HCT116 (cell line): ENCODE measurements around the gene LRRFIP2. TPM values are rescaled to one million over a fixed set of nuclear protein-coding genes. Genes with fewer than 3 reads are reported as not detected.

Source experiments
- ATAC-seq: fragments of 200-7000 bp; cut with Tn5 transposase; 2 replicates; pipeline ENCODE4 v1.9.1; 2020; ENCODE audit warnings: mild to moderate bottlenecking, moderate library complexity
- BruUV-seq: library from RNA; stranded (reverse); fragments of 400-500 nt; replicated peaks from 2 replicates; lab custom pipeline; 2021; lab: Mats Ljungman, UMichigan
- CTCF ChIA-PET: fragments of 300-600 bp; sonication (Branson Sonifier 250); formaldehyde crosslinking; loops from one replicate; lab custom pipeline; 2021; ENCODE audit warnings: antibody characterized with exemption; lab: Charles Lee
- POLR2A ChIA-PET: fragments of 300-600, 350-600 bp; sonication (Branson Sonifier 250); formaldehyde crosslinking; loops from one replicate; lab custom pipeline; 2021; ENCODE audit warnings: antibody characterized with exemption; lab: Charles Lee
- RAD21 ChIA-PET, 2 experiments: fragments of 300-600 bp; sonication (Branson Sonifier 250); formaldehyde crosslinking; loops; one replicate each; lab custom pipeline; 2023; ENCODE audit warnings: low total read pairs in 2 of 2; ENCODE audit not compliant: uncharacterized antibody in 2 of 2, unreplicated experiment in 2 of 2, low non-redundant PET in 1 of 2; lab: Charles Lee
- DNase-seq: peaks from one replicate; pipeline ENCODE4 v3.0.0-alpha.2; 2010; ENCODE audit warnings: low read depth, low spot score
- H2AFZ ChIP-seq: fragments of 200-600 bp; shearing (Covaris generic), sonication (generic); 2 replicates; pipeline ENCODE4 v1.6.1; 2017; ENCODE audit warnings: low read depth, mixed run types, mixed read lengths, antibody characterized with exemption, low read length; ENCODE audit not compliant: poor library complexity, severe bottlenecking
- H3K27ac ChIP-seq: 2 replicates; pipeline ENCODE4 v1.5.1; 2012; ENCODE audit warnings: low read depth, low read length
- H3K27me3 ChIP-seq: fragments of 200-600 bp; sonication (generic); 2 replicates; pipeline ENCODE4 v1.6.1; 2016; ENCODE audit warnings: mixed run types, low read length, mixed read lengths; ENCODE audit not compliant: insufficient read depth
- H3K36me3 ChIP-seq, 2 experiments: fragments of 200-500 bp in 1 of 2; fragments of 200-600 bp in 1 of 2; sonication (Bioruptor generic) in 1 of 2; sonication (generic) in 1 of 2; 2 replicates each; pipeline versions ENCODE4 v1.5.1 to v1.6.1; 2014 to 2016; ENCODE audit warnings: low read length in 2 of 2, inconsistent platforms in 1 of 2, mixed read lengths in 1 of 2, mixed run types in 1 of 2; ENCODE audit not compliant: insufficient read depth in 2 of 2, control insufficient read depth in 1 of 2
- H3K4me1 ChIP-seq, 2 experiments: fragments of 200-600 bp in 1 of 2; sonication (generic) in 1 of 2; 2 replicates each; pipeline versions ENCODE4 v1.5.1 to v1.6.1; 2012 to 2017; ENCODE audit warnings: low read length in 2 of 2, inconsistent platforms in 1 of 2, mild to moderate bottlenecking in 1 of 2, mixed read lengths in 1 of 2, mixed run types in 1 of 2, moderate library complexity in 1 of 2; ENCODE audit not compliant: insufficient read depth in 2 of 2, control insufficient read depth in 1 of 2
- H3K4me2 ChIP-seq: fragments of 200-600 bp; sonication (generic); 2 replicates; pipeline ENCODE4 v1.6.1; 2017; ENCODE audit warnings: mixed run types, low read length, mixed read lengths
- H3K4me3 ChIP-seq, 2 experiments: fragments of 200-600 bp in 1 of 2; sonication (generic) in 1 of 2; replicated peaks in 1 of 2; 2 replicates each; pipeline ENCODE4 v1.5.1; 2011 to 2016; ENCODE audit warnings: low read length in 2 of 2, control low read depth in 1 of 2, low read depth in 1 of 2, mild to moderate bottlenecking in 1 of 2, mixed read lengths in 1 of 2, mixed run types in 1 of 2
- H3K79me2 ChIP-seq: fragments of 200-600 bp; sonication (generic); 2 replicates; pipeline ENCODE4 v1.6.1; 2017; ENCODE audit warnings: mild to moderate bottlenecking, mixed run types, low read length, moderate library complexity, mixed read lengths; ENCODE audit not compliant: insufficient read depth
- H3K9ac ChIP-seq: fragments of 200-600 bp; sonication (generic); 2 replicates; pipeline ENCODE4 v1.6.1; 2016; ENCODE audit warnings: low read length, mixed read lengths
- H3K9me2 ChIP-seq: fragments of 200-600 bp; sonication (generic), shearing (Covaris generic); 2 replicates; pipeline ENCODE4 v1.6.1; 2017; ENCODE audit warnings: mixed run types, mild to moderate bottlenecking, moderate library complexity; ENCODE audit not compliant: insufficient read depth
- H3K9me3 ChIP-seq, 2 experiments: fragments of 200-500 bp in 1 of 2; fragments of 200-600 bp in 1 of 2; sonication (Bioruptor generic) in 1 of 2; sonication (generic) in 1 of 2; 2 replicates each; pipeline ENCODE4 v1.6.1; 2014 to 2017; ENCODE audit warnings: low read length in 2 of 2, mixed read lengths in 2 of 2, inconsistent platforms in 1 of 2, low read depth in 1 of 2, mild to moderate bottlenecking in 1 of 2, mixed run types in 1 of 2, moderate library complexity in 1 of 2; ENCODE audit not compliant: control insufficient read depth in 1 of 2, insufficient read depth in 1 of 2
- H4K20me1 ChIP-seq: fragments of 200-600 bp; sonication (generic), shearing (Covaris generic); 2 replicates; pipeline ENCODE4 v1.6.1; 2017; ENCODE audit warnings: mixed run types, mild to moderate bottlenecking, moderate library complexity; ENCODE audit not compliant: insufficient read depth
- CBX3 ChIP-seq: IDR thresholded peaks from 2 replicates; pipeline ENCODE4 v1.6.1; 2012; ENCODE audit warnings: low read depth
- CEBPB ChIP-seq: IDR thresholded peaks from 2 replicates; pipeline ENCODE4 v1.6.1; 2012; ENCODE audit warnings: low read depth
- ELF1 ChIP-seq: IDR thresholded peaks from 2 replicates; pipeline ENCODE4 v1.6.1; 2012; ENCODE audit warnings: low read depth, borderline replicate concordance
- EZH2 ChIP-seq: fragments of 200-600 bp; sonication (generic); IDR thresholded peaks from 2 replicates; pipeline ENCODE4 v1.6.1; 2017; ENCODE audit warnings: antibody characterized with exemption, mixed run types
- EZH2phosphoT487 ChIP-seq: fragments of 200-600 bp; IDR thresholded peaks from 2 replicates; pipeline ENCODE4 v1.6.1; 2018; ENCODE audit warnings: antibody characterized with exemption, borderline replicate concordance
- POLR2A ChIP-seq: IDR thresholded peaks from 2 replicates; pipeline ENCODE4 v1.7.0; 2011; ENCODE audit warnings: borderline replicate concordance; ENCODE audit not compliant: insufficient read depth, insufficient read length; ENCODE audit errors: extremely low read depth
- POLR2AphosphoS5 ChIP-seq: IDR thresholded peaks from 2 replicates; pipeline ENCODE4 v1.6.1; 2011; ENCODE audit warnings: mild to moderate bottlenecking, low read depth, low read length, moderate library complexity
- SIN3A ChIP-seq: IDR thresholded peaks from 2 replicates; pipeline ENCODE4 v1.6.1; 2012; ENCODE audit warnings: low read depth
- SP1 ChIP-seq: IDR thresholded peaks from 2 replicates; pipeline ENCODE4 v1.6.1; 2012; ENCODE audit warnings: low read depth
- SRF ChIP-seq: IDR thresholded peaks from 2 replicates; pipeline ENCODE4 v1.6.1; 2012; ENCODE audit warnings: low read depth
- TCF7L2 ChIP-seq: IDR thresholded peaks from 2 replicates; pipeline ENCODE4 v1.7.0; 2011; ENCODE audit warnings: borderline replicate concordance, inconsistent platforms; ENCODE audit not compliant: insufficient read depth, insufficient read length; ENCODE audit errors: extremely low read depth
- ZFX ChIP-seq: fragments of 450-650 bp; IDR thresholded peaks from 2 replicates; pipeline ENCODE4 v1.6.1; 2017
- ZNF274 ChIP-seq: fragments of 200-500 bp; sonication (Bioruptor generic); IDR thresholded peaks from 2 replicates; pipeline ENCODE4 v1.6.1; 2014; ENCODE audit warnings: mild to moderate bottlenecking, low read depth, low read length, inconsistent platforms
- intact Hi-C: fragments of 100-400 bp; cut with micrococcal nuclease; formaldehyde crosslinking; loops from 2 replicates; pipeline ENCODE4 v1.10.0; 2022
- total RNA-seq: library from RNA; stranded (reverse); gene quantifications from one replicate; pipeline ENCODE4 v1.2.1, GENCODE V29; 2021; ENCODE audit not compliant: unreplicated experiment
- TF ChIP-seq, protein P1 (sequence below): IDR thresholded peaks from 2 replicates; pipeline ENCODE4 v1.6.1; 2012
- TF ChIP-seq, protein P2 (sequence below): IDR thresholded peaks from 2 replicates; pipeline ENCODE4 v1.6.1; 2012
- TF ChIP-seq, protein P3 (sequence below): IDR thresholded peaks from 2 replicates; pipeline ENCODE4 v1.6.1; 2012; ENCODE audit warnings: low read depth
- TF ChIP-seq, protein P4 (sequence below), 3 experiments: fragments of 200-600 bp in 1 of 3; sonication (generic) in 1 of 3; IDR thresholded peaks in 2 of 3; conservative IDR thresholded peaks in 1 of 3; 2 replicates each; pipeline ENCODE4 v1.5.1; 2012 to 2017; ENCODE audit warnings: low read depth in 2 of 3, low read length in 2 of 3, antibody characterized with exemption in 1 of 3, borderline replicate concordance in 1 of 3, control low read depth in 1 of 3, mild to moderate bottlenecking in 1 of 3, mixed read lengths in 1 of 3, mixed run types in 1 of 3, moderate library complexity in 1 of 3; ENCODE audit not compliant: insufficient read depth in 1 of 3

Gene LRRFIP2
- total RNA-seq, 1 experiment from 2014 or later = 27.0 TPM

DNA sequence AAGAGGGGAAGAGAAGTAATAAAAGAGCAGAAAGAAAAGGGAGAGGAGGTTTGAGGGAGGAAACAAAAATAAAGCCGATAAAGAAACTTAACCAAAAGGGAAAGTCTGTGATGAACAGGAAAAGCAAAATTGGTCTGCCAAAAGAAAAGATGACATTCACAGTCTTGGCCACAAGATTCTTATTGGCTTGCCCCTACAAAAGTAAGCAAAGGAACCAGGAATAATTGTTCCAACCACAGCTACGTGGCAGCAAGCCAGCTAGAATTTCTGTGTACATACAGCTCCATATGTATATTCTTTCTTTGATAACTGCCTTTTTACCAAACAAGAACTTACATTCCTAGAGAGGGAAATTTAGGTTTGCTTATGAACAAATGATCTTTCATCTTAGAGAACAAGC, 101.5 kb downstream of the LRRFIP2 start:
- intact Hi-C loops = no loop called here

More for the DNA sequence above, 101.5 kb downstream of the LRRFIP2 start:
- Histone ChIP-seq H3K79me2 (no peaks in the 10 kb centered on the region), H3K27ac (no peak overlapping the region), H4K20me1 (no peaks in the 10 kb centered on the region), H3K9me3 (no peaks in the 10 kb centered on the region), H3K4me1 (no peaks in the 10 kb centered on the region), H3K27me3 (no peaks in the 10 kb centered on the region), H3K36me3 (no peaks in the 10 kb centered on the region), H3K9me2 (no peaks in the 10 kb centered on the region), H3K4me2 (no peak overlapping the region), H3K4me3 (no peak overlapping the region), H2AFZ (no peak overlapping the region), H3K9ac (no peak overlapping the region)
- CTCF ChIA-PET = no interaction called here
- TF ChIP-seq POLR2AphosphoS5 = no peak
- TF ChIP-seq, protein P1, sequence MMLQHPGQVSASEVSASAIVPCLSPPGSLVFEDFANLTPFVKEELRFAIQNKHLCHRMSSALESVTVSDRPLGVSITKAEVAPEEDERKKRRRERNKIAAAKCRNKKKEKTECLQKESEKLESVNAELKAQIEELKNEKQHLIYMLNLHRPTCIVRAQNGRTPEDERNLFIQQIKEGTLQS = no peak
- TF ChIP-seq EZH2phosphoT487 = no peak
- TF ChIP-seq CEBPB = no peak
- no peak for TF ChIP-seq CBX3
- TF ChIP-seq, protein P2, sequence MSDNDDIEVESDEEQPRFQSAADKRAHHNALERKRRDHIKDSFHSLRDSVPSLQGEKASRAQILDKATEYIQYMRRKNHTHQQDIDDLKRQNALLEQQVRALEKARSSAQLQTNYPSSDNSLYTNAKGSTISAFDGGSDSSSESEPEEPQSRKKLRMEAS = no peak
- TF ChIP-seq, protein P3, sequence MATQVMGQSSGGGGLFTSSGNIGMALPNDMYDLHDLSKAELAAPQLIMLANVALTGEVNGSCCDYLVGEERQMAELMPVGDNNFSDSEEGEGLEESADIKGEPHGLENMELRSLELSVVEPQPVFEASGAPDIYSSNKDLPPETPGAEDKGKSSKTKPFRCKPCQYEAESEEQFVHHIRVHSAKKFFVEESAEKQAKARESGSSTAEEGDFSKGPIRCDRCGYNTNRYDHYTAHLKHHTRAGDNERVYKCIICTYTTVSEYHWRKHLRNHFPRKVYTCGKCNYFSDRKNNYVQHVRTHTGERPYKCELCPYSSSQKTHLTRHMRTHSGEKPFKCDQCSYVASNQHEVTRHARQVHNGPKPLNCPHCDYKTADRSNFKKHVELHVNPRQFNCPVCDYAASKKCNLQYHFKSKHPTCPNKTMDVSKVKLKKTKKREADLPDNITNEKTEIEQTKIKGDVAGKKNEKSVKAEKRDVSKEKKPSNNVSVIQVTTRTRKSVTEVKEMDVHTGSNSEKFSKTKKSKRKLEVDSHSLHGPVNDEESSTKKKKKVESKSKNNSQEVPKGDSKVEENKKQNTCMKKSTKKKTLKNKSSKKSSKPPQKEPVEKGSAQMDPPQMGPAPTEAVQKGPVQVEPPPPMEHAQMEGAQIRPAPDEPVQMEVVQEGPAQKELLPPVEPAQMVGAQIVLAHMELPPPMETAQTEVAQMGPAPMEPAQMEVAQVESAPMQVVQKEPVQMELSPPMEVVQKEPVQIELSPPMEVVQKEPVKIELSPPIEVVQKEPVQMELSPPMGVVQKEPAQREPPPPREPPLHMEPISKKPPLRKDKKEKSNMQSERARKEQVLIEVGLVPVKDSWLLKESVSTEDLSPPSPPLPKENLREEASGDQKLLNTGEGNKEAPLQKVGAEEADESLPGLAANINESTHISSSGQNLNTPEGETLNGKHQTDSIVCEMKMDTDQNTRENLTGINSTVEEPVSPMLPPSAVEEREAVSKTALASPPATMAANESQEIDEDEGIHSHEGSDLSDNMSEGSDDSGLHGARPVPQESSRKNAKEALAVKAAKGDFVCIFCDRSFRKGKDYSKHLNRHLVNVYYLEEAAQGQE = no peak
- TF ChIP-seq SIN3A = no peak
- TF ChIP-seq POLR2A = no peak
- no peak for TF ChIP-seq SRF
- no peak for TF ChIP-seq SP1
- TF ChIP-seq ZFX = no peak
- TF ChIP-seq EZH2 = no peak
- TF ChIP-seq, protein P4, sequence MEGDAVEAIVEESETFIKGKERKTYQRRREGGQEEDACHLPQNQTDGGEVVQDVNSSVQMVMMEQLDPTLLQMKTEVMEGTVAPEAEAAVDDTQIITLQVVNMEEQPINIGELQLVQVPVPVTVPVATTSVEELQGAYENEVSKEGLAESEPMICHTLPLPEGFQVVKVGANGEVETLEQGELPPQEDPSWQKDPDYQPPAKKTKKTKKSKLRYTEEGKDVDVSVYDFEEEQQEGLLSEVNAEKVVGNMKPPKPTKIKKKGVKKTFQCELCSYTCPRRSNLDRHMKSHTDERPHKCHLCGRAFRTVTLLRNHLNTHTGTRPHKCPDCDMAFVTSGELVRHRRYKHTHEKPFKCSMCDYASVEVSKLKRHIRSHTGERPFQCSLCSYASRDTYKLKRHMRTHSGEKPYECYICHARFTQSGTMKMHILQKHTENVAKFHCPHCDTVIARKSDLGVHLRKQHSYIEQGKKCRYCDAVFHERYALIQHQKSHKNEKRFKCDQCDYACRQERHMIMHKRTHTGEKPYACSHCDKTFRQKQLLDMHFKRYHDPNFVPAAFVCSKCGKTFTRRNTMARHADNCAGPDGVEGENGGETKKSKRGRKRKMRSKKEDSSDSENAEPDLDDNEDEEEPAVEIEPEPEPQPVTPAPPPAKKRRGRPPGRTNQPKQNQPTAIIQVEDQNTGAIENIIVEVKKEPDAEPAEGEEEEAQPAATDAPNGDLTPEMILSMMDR (IDR thresholded peaks at IDR 0.05 in 2 of 3, conservative IDR thresholded peaks at IDR 0.05 in 1 of 3; ENCODE audit: borderline replicate concordance in 1 of 3, insufficient read depth in 1 of 3, low read depth in 2 of 3, low read length in 2 of 3) = no peak
- TF ChIP-seq ELF1 = no peak
- no peak for TF ChIP-seq ZNF274
- no peak for TF ChIP-seq TCF7L2
- POLR2A ChIA-PET = no interaction called here
- DNase-seq (no peak), ATAC-seq (no peak)
- RAD21 ChIA-PET = no interaction called here
- no TSS peak for BruUV-seq
